Measurements from ENCODE around the gene GRIN2C. TPM values are rescaled to one million over a fixed set of nuclear protein-coding genes. Genes with fewer than 3 reads are reported as not detected.

GRIN2C gene
- total RNA-seq, 2 donors from 2014 or later: 0.42 to 1.4 TPM

GRCh38 chr17:74807441-74807840 lies 52.2 kb downstream of the GRIN2C start:
- DNase-seq (ENCODE audit: low spot score) (no peak), ATAC-seq (ENCODE audit: insufficient number of reproducible peaks, low FRiP score, low read depth) (no peak)
- H3K4me3 ChIP-seq: no peak overlapping the region
- peaks cover 4% of the 10 kb centered on the region for H3K36me3 ChIP-seq
- TF ChIP-seq CTCF (IDR thresholded peaks at IDR 0.05): no peak
- no peaks in the 10 kb centered on the region for H3K9me3 ChIP-seq
- H3K27me3 ChIP-seq (replicated peaks; ENCODE audit: insufficient read depth): no peaks in the 10 kb centered on the region
- peaks cover 0 to 5% of the 10 kb centered on the region in 2 donors for H3K4me1 ChIP-seq (ENCODE audit: control insufficient read depth in 1 of 2, low read depth in 2 of 2)
- H3K27ac ChIP-seq: no peak overlapping the region

GRCh38 chr17:74806334-74806733 lies 53.4 kb downstream of the GRIN2C start:
- H3K27ac ChIP-seq: no peak overlapping the region
- ATAC-seq (ENCODE audit: insufficient number of reproducible peaks, low FRiP score, low read depth) (no peak), DNase-seq (ENCODE audit: low spot score) (no peak)
- no peak for TF ChIP-seq CTCF (IDR thresholded peaks at IDR 0.05)
- H3K9me3 ChIP-seq: no peaks in the 10 kb centered on the region
- no peaks in the 10 kb centered on the region for H3K4me1 ChIP-seq (ENCODE audit: control insufficient read depth in 1 of 2, low read depth in 2 of 2)
- no peaks in the 10 kb centered on the region for H3K27me3 ChIP-seq (replicated peaks; ENCODE audit: insufficient read depth)
- H3K36me3 ChIP-seq: peaks cover 10% of the 10 kb centered on the region
- H3K4me3 ChIP-seq: no peak overlapping the region

GRCh38 chr17:74805591-74805991 lies 54.1 kb downstream of the GRIN2C start:
- peaks cover 10% of the 10 kb centered on the region for H3K36me3 ChIP-seq
- ATAC-seq (ENCODE audit: insufficient number of reproducible peaks, low FRiP score, low read depth): no peak

GRCh38 chr17:74804683-74805082 lies 55.0 kb downstream of the GRIN2C start:
- TF ChIP-seq CTCF (IDR thresholded peaks at IDR 0.05): no peak
- peaks cover 15% of the 10 kb centered on the region for H3K36me3 ChIP-seq
- H3K27ac ChIP-seq: no peak overlapping the region
- H3K4me3 ChIP-seq: no peak overlapping the region
- no peaks in the 10 kb centered on the region for H3K9me3 ChIP-seq
- DNase-seq (ENCODE audit: low spot score): no peak
- no peaks in the 10 kb centered on the region for H3K4me1 ChIP-seq (ENCODE audit: control insufficient read depth in 1 of 2, low read depth in 2 of 2)
- H3K27me3 ChIP-seq (replicated peaks; ENCODE audit: insufficient read depth): no peaks in the 10 kb centered on the region
- no peak for ATAC-seq (ENCODE audit: insufficient number of reproducible peaks, low FRiP score, low read depth)

More at GRCh38 chr17:74805591-74805991, 54.1 kb downstream of the GRIN2C start:
- TF ChIP-seq CTCF (IDR thresholded peaks at IDR 0.05): no peak
- Histone ChIP-seq H3K4me3 (no peak overlapping the region), H3K27ac (no peak overlapping the region), H3K27me3 (replicated peaks; ENCODE audit: insufficient read depth) (no peaks in the 10 kb centered on the region), H3K4me1 (ENCODE audit: control insufficient read depth in 1 of 2, low read depth in 2 of 2) (no peaks in the 10 kb centered on the region), H3K9me3 (no peaks in the 10 kb centered on the region)
- DNase-seq (ENCODE audit: low spot score): no peak

- no peak for ATAC-seq (ENCODE audit: insufficient number of reproducible peaks, low FRiP score, low read depth)
- no peak overlapping the region for H3K4me3 ChIP-seq
- DNase-seq (ENCODE audit: low spot score): no peak
- H3K36me3 ChIP-seq: peaks cover 20% of the 10 kb centered on the region
- H3K27ac ChIP-seq: no peak overlapping the region
- no peak for TF ChIP-seq CTCF (IDR thresholded peaks at IDR 0.05)
- no peaks in the 10 kb centered on the region for H3K27me3 ChIP-seq (replicated peaks; ENCODE audit: insufficient read depth)
- no peaks in the 10 kb centered on the region for H3K4me1 ChIP-seq (ENCODE audit: control insufficient read depth in 1 of 2, low read depth in 2 of 2)
- no peaks in the 10 kb centered on the region for H3K9me3 ChIP-seq
Observed at GRCh38 chr17:74803971-74804370, 55.7 kb downstream of the GRIN2C start.

All from thoracic aorta (tissue), 2 donors.